Trophoblast cell (in vitro differentiated cells and primary cell): ENCODE measurements around the gene CGB1.
A peak's percentile ranks its signal among the peaks of the same experiment; 100 is the strongest.
"Not testable (repeated sequence)": the region's sequence is repeated elsewhere in the genome, so short reads cannot be mapped to it uniquely, and the experiment has no call there.

Source experiments
- DNase-seq, 2 donors: peaks; one replicate each; pipeline ENCODE4 v3.0.0-alpha.2; 2016
- H2AFZ ChIP-seq: 2 replicates; pipeline ENCODE4 v1.6.1; 2013; ENCODE audit warnings: low read length, moderate library complexity, mild to moderate bottlenecking; ENCODE audit not compliant: insufficient read depth, poor library complexity
- H2AK5ac ChIP-seq: 2 replicates; pipeline ENCODE4 v1.6.1; 2013; ENCODE audit warnings: mild to moderate bottlenecking, low read length
- H2BK120ac ChIP-seq: 2 replicates; pipeline ENCODE4 v1.6.1; 2013; ENCODE audit warnings: low read length, mild to moderate bottlenecking, moderate library complexity; ENCODE audit not compliant: insufficient read depth, poor library complexity
- H2BK12ac ChIP-seq: 2 replicates; pipeline ENCODE4 v1.6.1; 2013; ENCODE audit warnings: mild to moderate bottlenecking, low read length, moderate library complexity
- H2BK5ac ChIP-seq: 2 replicates; pipeline ENCODE4 v1.6.1; 2013; ENCODE audit warnings: low read length, low read depth, moderate library complexity, mild to moderate bottlenecking; ENCODE audit not compliant: poor library complexity
- H3K14ac ChIP-seq: 2 replicates; pipeline ENCODE4 v1.6.1; 2013; ENCODE audit warnings: mild to moderate bottlenecking, low read length
- H3K18ac ChIP-seq: 2 replicates; pipeline ENCODE4 v1.6.1; 2013; ENCODE audit warnings: mild to moderate bottlenecking, low read length
- H3K23ac ChIP-seq: 2 replicates; pipeline ENCODE4 v1.6.1; 2013; ENCODE audit warnings: low read length
- H3K27ac ChIP-seq: 2 replicates; pipeline ENCODE4 v1.5.1; 2013; ENCODE audit warnings: low read depth, mild to moderate bottlenecking, inconsistent platforms, low read length, moderate library complexity
- H3K27me3 ChIP-seq: 2 replicates; pipeline ENCODE4 v1.6.1; 2013; ENCODE audit warnings: inconsistent platforms, mild to moderate bottlenecking, low read length, moderate library complexity; ENCODE audit not compliant: insufficient read depth
- H3K36me3 ChIP-seq, 2 experiments: 1 replicate in 1 of 2; 2 replicates in 1 of 2; pipeline ENCODE4 v1.6.1; 2013; ENCODE audit warnings: low read length in 2 of 2, mild to moderate bottlenecking in 2 of 2, moderate library complexity in 1 of 2; ENCODE audit not compliant: insufficient read depth in 2 of 2, control insufficient read depth in 1 of 2
- H3K4ac ChIP-seq: 2 replicates; pipeline ENCODE4 v1.6.1; 2013; ENCODE audit warnings: low read depth, mild to moderate bottlenecking, low read length, moderate library complexity
- H3K4me1 ChIP-seq, 2 experiments: 1 replicate in 1 of 2; 2 replicates in 1 of 2; pipeline ENCODE4 v1.6.1; 2013; ENCODE audit warnings: low read length in 2 of 2, mild to moderate bottlenecking in 2 of 2, moderate library complexity in 1 of 2; ENCODE audit not compliant: insufficient read depth in 2 of 2, control insufficient read depth in 1 of 2
- H3K4me2 ChIP-seq: 2 replicates; pipeline ENCODE4 v1.6.1; 2013; ENCODE audit warnings: inconsistent platforms, mild to moderate bottlenecking, low read length, moderate library complexity
- H3K4me3 ChIP-seq: 2 replicates; pipeline ENCODE4 v1.5.1; 2013; ENCODE audit warnings: mild to moderate bottlenecking, low read depth, low read length, inconsistent platforms
- H3K79me1 ChIP-seq: one replicate; pipeline ENCODE4 v1.6.1; 2013; ENCODE audit warnings: low read length
- H3K79me2 ChIP-seq: 2 replicates; pipeline ENCODE4 v1.6.1; 2013; ENCODE audit warnings: low read length, mild to moderate bottlenecking; ENCODE audit not compliant: control insufficient read depth, insufficient read depth, poor library complexity
- H3K9ac ChIP-seq: 2 replicates; pipeline ENCODE4 v1.6.1; 2013; ENCODE audit warnings: mild to moderate bottlenecking, low read length
- H3K9me3 ChIP-seq: 2 replicates; pipeline ENCODE4 v1.6.1; 2013; ENCODE audit warnings: low read depth, mild to moderate bottlenecking, control low read depth, inconsistent platforms, low read length; ENCODE audit not compliant: insufficient read depth
- H4K12ac ChIP-seq: 2 replicates; pipeline ENCODE4 v1.6.1; 2013; ENCODE audit warnings: low read depth, mild to moderate bottlenecking, low read length, moderate library complexity
- H4K8ac ChIP-seq: 2 replicates; pipeline ENCODE4 v1.6.1; 2013; ENCODE audit warnings: low read depth, mild to moderate bottlenecking, low read length, moderate library complexity
- H4K91ac ChIP-seq: one replicate; pipeline ENCODE4 v1.6.1; 2013; ENCODE audit warnings: low read depth, mild to moderate bottlenecking, low read length, moderate library complexity
- WGBS: extraction: QIAGEN DNeasy Blood & Tissue Kit; methylation state at CpG from one replicate; pipeline ENCODE4 v1.1.7; 2013; ENCODE audit warnings: missing lambda C conversion rate; ENCODE audit not compliant: insufficient read length, insufficient coverage; ENCODE audit errors: extremely low coverage; 5-methylcytosine and 5-hydroxymethylcytosine counted together

CGB1 gene

GRCh38 chr19:49084206-49085019 is 47.7 kb upstream of the CGB1 start:
- peak overlapping the region; percentile 79 for H4K12ac ChIP-seq
- H3K9me3 ChIP-seq, result no peaks in the 10 kb centered on the region
- H3K4me1 ChIP-seq, result peaks cover 6 to 8% of the 10 kb centered on the region in 2 experiments
- H3K9ac ChIP-seq, result peak overlapping the region; percentile 82
- peak overlapping the region; percentile 90 for H2AFZ ChIP-seq
- H3K36me3 ChIP-seq, result peaks cover 21 to 24% of the 10 kb centered on the region in 2 experiments
- H3K14ac ChIP-seq, result peak overlapping the region; percentile 87
- peaks cover 2% of the 10 kb centered on the region for H3K27me3 ChIP-seq
- no peak overlapping the region for H3K23ac ChIP-seq
- H3K79me1 ChIP-seq, result peaks cover 8% of the 10 kb centered on the region
- H3K4me2 ChIP-seq, result peak overlapping the region; percentile 70
- H2BK120ac ChIP-seq, result no peak overlapping the region
- H3K4ac ChIP-seq, result peak overlapping the region; percentile 64
- H3K79me2 ChIP-seq, result peaks cover 19% of the 10 kb centered on the region
- H4K8ac ChIP-seq, result peak overlapping the region; percentile 99
- H3K4me3 ChIP-seq, result no peak overlapping the region
- peak in 1 of 2 donors; percentile 40 for DNase-seq
- no peak overlapping the region for H2BK5ac ChIP-seq
- WGBS, result 100% methylated on average over 1 of the region's 26 CpGs
- H3K27ac ChIP-seq, result no peak overlapping the region
- no peak overlapping the region for H2BK12ac ChIP-seq
- H4K91ac ChIP-seq, result peak overlapping the region; percentile 87
- no peak overlapping the region for H2AK5ac ChIP-seq
- H3K18ac ChIP-seq, result no peak overlapping the region

- no peak overlapping the region for H3K23ac ChIP-seq
These were observed 44.6 kb upstream of the CGB1 start for GRCh38 chr19:49081273-49081672.

GRCh38 chr19:49080392-49080791 is 43.7 kb upstream of the CGB1 start:
- Histone ChIP-seq H3K27me3 (no peaks in the 10 kb centered on the region), H2AK5ac (no peak overlapping the region), H4K12ac (no peak overlapping the region), H3K4me1 (peaks cover 0 to 3% of the 10 kb centered on the region in 2 experiments), H3K18ac (no peak overlapping the region), H3K9ac (no peak overlapping the region), H3K4ac (no peak overlapping the region), H3K4me2 (no peak overlapping the region), H2BK12ac (no peak overlapping the region), H3K23ac (no peak overlapping the region), H3K79me2 (peaks cover 1% of the 10 kb centered on the region), H4K91ac (no peak overlapping the region), H3K79me1 (peaks cover 5% of the 10 kb centered on the region), H2AFZ (no peak overlapping the region), H3K14ac (no peak overlapping the region), H2BK5ac (no peak overlapping the region), H3K27ac (no peak overlapping the region), H3K9me3 (no peaks in the 10 kb centered on the region), H4K8ac (no peak overlapping the region), H2BK120ac (no peak overlapping the region), H3K36me3 (no peaks in the 10 kb centered on the region), H3K4me3 (no peak overlapping the region)
- DNase-seq, result no peak
- WGBS, result no CpG with 5 or more reads among the region's 4 CpGs

More at GRCh38 chr19:49081273-49081672, 44.6 kb upstream of the CGB1 start:
- Histone ChIP-seq H3K4me2 (no peak overlapping the region), H2BK120ac (no peak overlapping the region), H3K4ac (no peak overlapping the region), H3K79me1 (peaks cover 8% of the 10 kb centered on the region), H3K27ac (no peak overlapping the region), H3K9ac (no peak overlapping the region), H3K36me3 (peaks cover under 1% of the 10 kb centered on the region in 2 experiments), H4K12ac (no peak overlapping the region), H2BK5ac (no peak overlapping the region), H3K4me1 (peaks cover 3 to 4% of the 10 kb centered on the region in 2 experiments), H2AFZ (no peak overlapping the region), H4K91ac (no peak overlapping the region), H2BK12ac (no peak overlapping the region), H3K18ac (no peak overlapping the region), H4K8ac (no peak overlapping the region), H3K9me3 (no peaks in the 10 kb centered on the region), H3K14ac (no peak overlapping the region), H3K79me2 (peaks cover 10% of the 10 kb centered on the region), H3K4me3 (no peak overlapping the region), H2AK5ac (no peak overlapping the region), H3K27me3 (no peaks in the 10 kb centered on the region)
- WGBS, result no CpG with 5 or more reads among the region's 1 CpG
- no peak for DNase-seq

GRCh38 chr19:49074869-49075268 is 38.2 kb upstream of the CGB1 start:
- not testable (repeated sequence) for H4K8ac ChIP-seq, H2BK120ac ChIP-seq, H2AK5ac ChIP-seq, H2AFZ ChIP-seq, H3K27ac ChIP-seq, H4K12ac ChIP-seq, H4K91ac ChIP-seq, H2BK12ac ChIP-seq, H3K79me2 ChIP-seq, H3K9ac ChIP-seq, H3K23ac ChIP-seq, H3K4me1 ChIP-seq, H3K36me3 ChIP-seq, H3K14ac ChIP-seq, H2BK5ac ChIP-seq, H3K4me3 ChIP-seq, H3K79me1 ChIP-seq, H3K4me2 ChIP-seq, H3K4ac ChIP-seq, H3K18ac ChIP-seq
- H3K9me3 ChIP-seq, result peaks cover 22% of the 10 kb centered on the region
- WGBS, result no CpG with 5 or more reads among the region's 9 CpGs
- peak in 1 of 2 donors; percentile 54 for DNase-seq
- H3K27me3 ChIP-seq, result peaks cover 31% of the 10 kb centered on the region
